HG03064 (cell line): ENCODE results near the gene FRMD1.

Source experiments
- ATAC-seq: cut with Tn5 transposase; IDR thresholded peaks from one replicate; pipeline ENCODE4 v1.9.1; 2021; ENCODE audit warnings: low read depth; ENCODE audit not compliant: unreplicated experiment

The FRMD1 gene

GRCh38 chr6:168096271-168096764 is 17.3 kb upstream of the FRMD1 start:
- no peak for ATAC-seq

GRCh38 chr6:168095716-168096250 is 16.8 kb upstream of the FRMD1 start:
- ATAC-seq: no peak

GRCh38 chr6:168095171-168095691 is 16.2 kb upstream of the FRMD1 start:
- no peak for ATAC-seq

- ATAC-seq: no peak
These were observed 14.6 kb upstream of the FRMD1 start for GRCh38 chr6:168093634-168094033.

DNA sequence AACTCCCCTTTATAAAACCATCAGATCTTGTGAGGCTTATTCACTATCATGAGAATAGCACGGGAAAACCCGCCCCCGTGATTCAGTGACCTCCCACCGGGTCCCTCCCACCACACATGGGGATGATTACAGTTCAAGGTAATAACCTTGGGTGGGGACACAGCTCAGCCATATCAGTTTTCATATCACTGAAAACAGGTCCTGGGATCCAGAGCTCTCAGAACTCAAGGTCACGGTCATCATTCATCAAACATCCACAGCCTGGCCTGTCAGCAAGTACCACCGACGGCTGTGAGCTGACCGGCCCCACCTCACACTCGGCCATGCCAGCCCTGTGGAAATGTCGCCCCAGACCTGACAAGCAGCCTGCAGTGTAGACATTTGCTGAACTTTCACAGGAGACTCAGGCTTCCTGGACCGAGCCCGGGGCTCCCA is 14.1 kb upstream of the FRMD1 start:
- ATAC-seq: no peak

- no peak for ATAC-seq
These were observed 13.5 kb upstream of the FRMD1 start for GRCh38 chr6:168092541-168092940.

DNA sequence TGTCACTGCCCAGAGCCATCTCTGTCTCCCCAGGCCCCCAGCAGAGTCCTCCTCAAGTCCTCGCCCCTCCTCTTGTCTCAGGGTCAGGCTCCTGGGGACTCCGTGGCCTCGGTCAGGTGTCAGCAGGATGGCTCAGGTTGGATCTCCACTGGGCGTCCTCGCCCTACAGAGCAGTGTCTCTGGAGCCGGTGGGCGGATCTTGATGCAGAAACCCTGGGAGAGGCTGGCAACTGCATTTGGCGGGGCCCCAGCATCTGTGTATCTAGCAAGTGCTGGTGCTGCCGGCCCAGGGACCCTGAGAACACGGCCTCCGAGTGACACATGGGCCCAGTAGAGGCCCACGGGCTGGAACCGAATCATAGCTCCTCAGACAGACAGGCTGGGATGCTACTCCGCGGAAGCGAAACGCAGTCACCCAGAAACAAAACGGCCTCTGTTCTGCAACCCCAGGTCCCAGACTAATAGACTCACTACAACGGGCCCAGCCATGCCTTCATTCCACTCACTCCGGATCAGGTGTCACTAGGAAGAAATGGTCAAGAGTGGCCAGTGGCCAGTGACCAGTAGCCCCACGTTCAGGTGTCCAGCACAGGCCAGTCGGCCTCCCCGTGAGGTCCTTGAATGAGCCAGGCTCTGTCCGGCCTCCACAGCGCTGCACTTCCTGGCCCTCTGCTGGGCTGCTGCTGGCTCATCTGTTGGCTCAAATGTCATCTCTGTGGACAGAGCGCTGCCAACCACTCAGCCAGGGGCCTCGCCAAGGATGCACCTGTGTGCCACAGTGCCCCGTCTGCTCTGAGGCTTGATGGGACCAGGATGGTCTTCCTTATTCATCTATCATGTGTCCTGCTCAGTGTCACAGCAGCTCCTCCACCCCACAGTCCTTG is 12.6 kb upstream of the FRMD1 start:
- no peak for ATAC-seq

- no peak for ATAC-seq
These were observed 11.7 kb upstream of the FRMD1 start for GRCh38 chr6:168090706-168091105.

- ATAC-seq: no peak
These were observed 11.2 kb upstream of the FRMD1 start for GRCh38 chr6:168090064-168090690.

- no peak for ATAC-seq
These were observed 10.4 kb upstream of the FRMD1 start for GRCh38 chr6:168089186-168090063.

GRCh38 chr6:168088161-168089053 is 9.4 kb upstream of the FRMD1 start:
- no peak for ATAC-seq

GRCh38 chr6:168087436-168088160 is 8.6 kb upstream of the FRMD1 start:
- ATAC-seq: no peak

DNA sequence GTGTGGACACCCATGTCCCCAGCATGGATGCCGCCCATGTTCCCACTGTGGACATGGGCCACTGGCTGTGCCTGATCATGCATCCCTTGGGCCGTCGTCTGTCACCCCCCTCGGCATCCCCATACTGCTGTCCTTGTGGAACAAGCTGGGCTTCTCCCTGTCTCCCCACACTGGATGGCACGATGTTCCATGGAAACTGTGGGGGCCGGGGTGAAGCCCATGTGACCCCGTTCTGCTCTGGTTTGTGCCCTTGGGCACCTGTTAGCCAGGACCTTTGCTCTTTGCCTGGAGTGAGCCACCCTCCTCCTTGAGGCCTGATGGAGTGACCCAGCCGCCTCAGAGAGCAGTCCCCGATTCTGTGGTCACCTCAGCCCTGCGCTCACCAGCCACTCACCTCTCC is 7.6 kb upstream of the FRMD1 start:
- ATAC-seq: no peak

DNA sequence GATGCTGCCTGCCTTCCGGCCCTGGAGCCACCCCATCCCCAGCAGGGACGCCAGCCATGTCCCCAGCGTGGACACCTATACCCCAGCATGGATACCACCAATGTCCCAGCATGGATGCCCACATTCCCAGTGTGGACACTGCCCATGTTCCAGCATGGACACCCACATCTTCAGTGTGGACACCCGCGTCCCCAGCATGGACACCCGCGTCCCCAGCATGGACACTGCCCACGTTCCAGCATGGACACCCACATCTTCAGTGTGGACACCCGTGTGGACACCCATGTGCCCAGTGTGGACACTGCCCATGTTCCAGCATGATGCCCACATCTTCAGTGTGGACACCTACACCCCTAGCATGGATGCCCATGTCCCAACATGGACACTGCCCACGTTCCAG is 7.1 kb upstream of the FRMD1 start:
- ATAC-seq: no peak

GRCh38 chr6:168084465-168085160 is 5.6 kb upstream of the FRMD1 start:
- no peak for ATAC-seq

DNA sequence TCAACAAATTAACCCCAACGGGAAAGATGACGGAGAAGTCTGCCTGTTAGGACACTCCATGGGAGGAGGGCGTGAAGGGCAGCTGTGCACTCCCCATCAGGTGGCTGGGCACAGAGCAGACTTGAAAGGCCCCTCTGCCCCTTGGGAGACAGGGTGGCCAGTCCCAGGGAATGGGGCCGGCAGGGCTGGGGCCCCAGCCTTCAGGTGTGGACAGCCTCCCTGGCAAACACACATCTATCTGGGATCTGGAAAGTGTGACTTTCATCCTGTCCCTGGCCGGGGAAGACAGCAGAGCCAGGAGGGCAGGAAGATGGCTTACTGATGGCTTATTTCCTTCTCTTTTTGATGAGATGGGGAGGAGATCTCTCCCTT is 4.5 kb upstream of the FRMD1 start:
- no peak for ATAC-seq

GRCh38 chr6:168082860-168083513 is 4.0 kb upstream of the FRMD1 start:
- ATAC-seq: no peak
